GM19467 (cell line): ENCODE data around the gene ZNF10.

Experiments used
- ATAC-seq: cut with Tn5 transposase; IDR thresholded peaks from one replicate; pipeline ENCODE4 v1.9.1; 2021; ENCODE audit warnings: mild to moderate bottlenecking, moderate library complexity; ENCODE audit not compliant: unreplicated experiment

ZNF10 gene

GRCh38 chr12:133192847-133193246 is 62.4 kb downstream of the ZNF10 start:
- no peak for ATAC-seq

DNA sequence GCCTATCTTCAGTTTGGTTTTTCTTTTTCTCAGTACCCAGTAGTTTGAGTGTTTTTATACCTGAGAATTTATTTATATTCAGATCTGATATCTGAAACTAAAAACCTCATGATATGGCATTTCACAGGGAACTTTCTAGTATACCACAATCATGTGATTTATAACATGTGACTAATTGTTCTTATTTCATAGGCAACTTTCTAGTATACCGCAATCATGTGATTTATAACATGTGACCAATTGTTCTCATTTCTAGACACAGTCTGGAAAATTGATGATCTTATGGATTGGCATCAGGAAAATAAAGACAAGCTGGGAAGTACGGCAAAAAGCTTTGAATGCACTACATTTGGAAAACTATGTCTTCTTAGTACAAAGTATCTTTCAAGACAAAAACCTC is 71.5 kb downstream of the ZNF10 start:
- ATAC-seq: no peak

GRCh38 chr12:133202493-133203343 is 72.3 kb downstream of the ZNF10 start:
- no peak for ATAC-seq

GRCh38 chr12:133203344-133204263 is 73.2 kb downstream of the ZNF10 start:
- no peak for ATAC-seq

DNA sequence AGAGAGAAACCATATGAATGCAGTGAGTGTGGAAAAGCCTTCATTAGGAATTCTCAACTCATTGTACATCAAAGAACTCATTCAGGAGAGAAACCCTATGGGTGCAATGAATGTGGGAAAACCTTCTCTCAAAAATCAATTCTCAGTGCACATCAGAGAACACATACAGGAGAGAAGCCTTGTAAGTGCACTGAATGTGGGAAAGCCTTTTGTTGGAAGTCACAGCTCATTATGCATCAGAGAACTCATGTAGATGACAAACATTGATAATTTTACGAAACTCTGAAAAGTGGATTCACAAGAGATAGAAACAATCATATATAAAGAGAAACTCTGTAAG is 73.8 kb downstream of the ZNF10 start:
- ATAC-seq: no peak

GRCh38 chr12:133206390-133206789 is 76.0 kb downstream of the ZNF10 start:
- ATAC-seq: no peak
